ENCODE measurements around the gene C13orf46.

Gene C13orf46

DNA sequence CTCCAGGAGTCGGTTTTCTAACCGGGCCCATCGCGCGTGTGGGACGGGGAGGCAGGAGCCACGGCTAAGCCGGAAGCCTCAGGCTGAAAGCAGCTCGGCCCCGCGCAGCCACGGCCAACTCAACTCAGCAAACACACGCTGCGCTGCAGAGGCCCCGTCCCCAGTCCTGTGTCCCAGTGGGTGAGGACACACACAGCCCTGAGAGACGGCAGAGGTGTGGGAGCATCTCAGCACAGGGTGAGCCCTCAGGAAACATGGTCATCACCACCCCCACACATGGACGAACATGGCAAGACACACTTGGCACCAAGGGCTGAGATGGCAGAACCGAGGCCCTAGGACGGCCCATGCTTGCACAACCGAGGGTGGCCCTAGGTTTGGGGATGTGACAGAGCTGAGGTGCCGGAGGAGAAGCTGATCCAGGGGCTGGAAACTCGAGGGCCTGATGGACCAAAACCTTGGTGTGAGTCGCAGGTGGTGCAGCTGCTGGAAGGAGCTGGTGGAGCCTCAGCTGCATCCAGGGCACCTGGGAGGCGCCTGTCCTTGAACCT lies 29.0 kb upstream of the C13orf46 start:
- ChIA-PET POLR2A (no interaction called here), CTCF (no interaction called here)
- no peak for DNase-seq (ENCODE audit: extremely low spot score)
- TF ChIP-seq ARNT (IDR thresholded peaks at IDR 0.05) (no peak), ZNF384 (IDR thresholded peaks at IDR 0.05) (no peak), FOXK2 (IDR thresholded peaks at IDR 0.05) (no peak), ELF4 (IDR thresholded peaks at IDR 0.05) (no peak), LEF1 (IDR thresholded peaks at IDR 0.05; ENCODE audit: borderline replicate concordance) (no peak), FOXA1 (IDR thresholded peaks at IDR 0.05) (no peak), BHLHE40 (IDR thresholded peaks at IDR 0.05; ENCODE audit: borderline replicate concordance) (no peak), SUZ12 (IDR thresholded peaks at IDR 0.05) (no peak), TARDBP (IDR thresholded peaks at IDR 0.05) (no peak), L3MBTL2 (conservative IDR thresholded peaks at IDR 0.05) (no peak), HDGF (IDR thresholded peaks at IDR 0.05; ENCODE audit: borderline replicate concordance) (no peak), CTBP1 (IDR thresholded peaks at IDR 0.05; ENCODE audit: borderline replicate concordance) (no peak), NFRKB (IDR thresholded peaks at IDR 0.05) (no peak), FOXM1 (IDR thresholded peaks at IDR 0.05; ENCODE audit: borderline replicate concordance) (no peak), SP1 (IDR thresholded peaks at IDR 0.05) (no peak)
- TF ChIP-seq, protein P1, sequence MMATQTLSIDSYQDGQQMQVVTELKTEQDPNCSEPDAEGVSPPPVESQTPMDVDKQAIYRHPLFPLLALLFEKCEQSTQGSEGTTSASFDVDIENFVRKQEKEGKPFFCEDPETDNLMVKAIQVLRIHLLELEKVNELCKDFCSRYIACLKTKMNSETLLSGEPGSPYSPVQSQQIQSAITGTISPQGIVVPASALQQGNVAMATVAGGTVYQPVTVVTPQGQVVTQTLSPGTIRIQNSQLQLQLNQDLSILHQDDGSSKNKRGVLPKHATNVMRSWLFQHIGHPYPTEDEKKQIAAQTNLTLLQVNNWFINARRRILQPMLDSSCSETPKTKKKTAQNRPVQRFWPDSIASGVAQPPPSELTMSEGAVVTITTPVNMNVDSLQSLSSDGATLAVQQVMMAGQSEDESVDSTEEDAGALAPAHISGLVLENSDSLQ (IDR thresholded peaks at IDR 0.05): no peak

- no peak for TF ChIP-seq FOXK2 (IDR thresholded peaks at IDR 0.05)
- TF ChIP-seq, protein P1 (IDR thresholded peaks at IDR 0.05): no peak
- CTCF ChIA-PET: no interaction called here
- POLR2A ChIA-PET: no interaction called here
- DNase-seq (ENCODE audit: extremely low spot score): no peak
Measured at GRCh38 chr13:114002009-114002544, 28.2 kb upstream of the C13orf46 start.

DNA sequence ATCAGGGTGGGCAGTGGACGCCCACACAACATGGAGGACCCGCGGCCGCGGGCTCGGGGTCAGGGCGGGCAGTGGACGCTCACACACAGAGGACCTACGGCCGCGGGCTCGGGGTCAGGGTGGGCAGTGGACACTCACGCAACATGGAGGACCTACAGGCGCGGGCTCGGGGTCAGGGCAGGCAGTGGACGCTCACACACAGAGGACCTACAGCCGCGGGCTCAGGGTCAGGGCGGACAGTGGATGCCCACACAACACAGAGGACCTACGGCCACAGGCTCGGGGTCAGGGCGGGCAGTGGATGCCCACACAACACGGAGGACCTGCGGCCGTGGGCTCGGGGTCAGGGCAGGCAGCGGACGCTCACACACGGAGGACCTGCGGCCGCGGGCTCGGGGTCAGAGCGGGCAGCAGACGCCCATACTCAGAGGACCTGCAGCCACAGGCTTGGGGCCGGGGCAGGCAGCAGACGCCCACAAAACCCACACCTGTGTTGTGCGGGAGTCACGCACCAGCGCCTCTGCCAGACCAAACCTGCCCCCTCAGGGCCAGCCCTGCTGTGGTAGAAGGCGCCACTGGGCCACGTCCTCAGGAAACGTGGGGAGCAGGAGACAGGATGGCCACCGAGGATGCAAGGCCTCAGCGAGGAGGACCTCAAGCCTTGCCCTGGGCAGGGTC lies 27.6 kb upstream of the C13orf46 start:
- no peak for DNase-seq (ENCODE audit: extremely low spot score)
- ChIA-PET CTCF (no interaction called here), POLR2A (no interaction called here)
- TF ChIP-seq, protein P1 (IDR thresholded peaks at IDR 0.05): no peak
- TF ChIP-seq LEF1 (IDR thresholded peaks at IDR 0.05; ENCODE audit: borderline replicate concordance): no peak

GRCh38 chr13:114000151-114001040 lies 26.5 kb upstream of the C13orf46 start:
- DNase-seq (ENCODE audit: extremely low spot score): no peak
- CTCF ChIA-PET: no interaction called here
- no peak for TF ChIP-seq SUZ12 (IDR thresholded peaks at IDR 0.05)
- TF ChIP-seq NFRKB (IDR thresholded peaks at IDR 0.05): no peak
- no peak for TF ChIP-seq CTBP1 (IDR thresholded peaks at IDR 0.05; ENCODE audit: borderline replicate concordance)
- no peak for TF ChIP-seq FOXK2 (IDR thresholded peaks at IDR 0.05)
- no peak for TF ChIP-seq ELF4 (IDR thresholded peaks at IDR 0.05)
- no peak for TF ChIP-seq LEF1 (IDR thresholded peaks at IDR 0.05; ENCODE audit: borderline replicate concordance)
- TF ChIP-seq BHLHE40 (IDR thresholded peaks at IDR 0.05; ENCODE audit: borderline replicate concordance): no peak
- TF ChIP-seq, protein P1 (IDR thresholded peaks at IDR 0.05): no peak
- no peak for TF ChIP-seq SP1 (IDR thresholded peaks at IDR 0.05)
- no peak for TF ChIP-seq L3MBTL2 (conservative IDR thresholded peaks at IDR 0.05)
- no peak for TF ChIP-seq ARNT (IDR thresholded peaks at IDR 0.05)
- no peak for TF ChIP-seq TARDBP (IDR thresholded peaks at IDR 0.05)
- TF ChIP-seq FOXM1 (IDR thresholded peaks at IDR 0.05; ENCODE audit: borderline replicate concordance): no peak
- TF ChIP-seq HDGF (IDR thresholded peaks at IDR 0.05; ENCODE audit: borderline replicate concordance): no peak
- TF ChIP-seq ZNF384 (IDR thresholded peaks at IDR 0.05): no peak
- TF ChIP-seq FOXA1 (IDR thresholded peaks at IDR 0.05): no peak
- POLR2A ChIA-PET: no interaction called here

DNA sequence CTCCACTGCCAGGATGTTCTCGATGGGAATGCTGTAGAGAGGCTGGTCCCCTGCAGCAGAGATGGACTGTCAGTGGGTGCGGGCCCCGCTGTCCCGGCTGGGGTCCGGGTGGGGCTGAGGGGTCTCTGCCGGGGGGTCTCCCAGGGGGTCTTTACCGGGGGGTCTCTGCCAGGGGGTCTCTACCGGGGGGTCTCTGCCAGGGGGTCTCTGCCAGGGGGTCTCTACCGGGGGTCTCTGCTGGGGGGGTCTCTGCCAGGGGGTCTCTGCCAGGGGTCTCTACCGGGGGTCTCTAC lies 25.7 kb upstream of the C13orf46 start:
- TF ChIP-seq FOXA1 (IDR thresholded peaks at IDR 0.05): no peak
- TF ChIP-seq ARNT (IDR thresholded peaks at IDR 0.05): no peak
- no peak for TF ChIP-seq ZNF384 (IDR thresholded peaks at IDR 0.05)
- TF ChIP-seq L3MBTL2 (conservative IDR thresholded peaks at IDR 0.05): no peak
- no peak for TF ChIP-seq SP1 (IDR thresholded peaks at IDR 0.05)
- TF ChIP-seq, protein P1 (IDR thresholded peaks at IDR 0.05): no peak
- no peak for TF ChIP-seq FOXM1 (IDR thresholded peaks at IDR 0.05; ENCODE audit: borderline replicate concordance)
- TF ChIP-seq HDGF (IDR thresholded peaks at IDR 0.05; ENCODE audit: borderline replicate concordance): no peak
- TF ChIP-seq LEF1 (IDR thresholded peaks at IDR 0.05; ENCODE audit: borderline replicate concordance): no peak
- TF ChIP-seq NFRKB (IDR thresholded peaks at IDR 0.05): no peak
- TF ChIP-seq BHLHE40 (IDR thresholded peaks at IDR 0.05; ENCODE audit: borderline replicate concordance): no peak
- POLR2A ChIA-PET: no interaction called here
- no peak for DNase-seq (ENCODE audit: extremely low spot score)
- CTCF ChIA-PET: no interaction called here

Data from HEK293T (cell line).